GM19043 (cell line): ENCODE results near the gene LHB.
"Not testable (repeated sequence)": the region's sequence is repeated elsewhere in the genome, so short reads cannot be mapped to it uniquely, and the experiment has no call there.

ENCODE experiments used
- ATAC-seq: cut with Tn5 transposase; IDR thresholded peaks from one replicate; pipeline ENCODE4 v1.9.1; 2021; ENCODE audit warnings: low read depth; ENCODE audit not compliant: unreplicated experiment

The LHB gene

GRCh38 chr19:49038557-49039276 is 21.8 kb upstream of the LHB start:
- ATAC-seq: not testable (repeated sequence)

GRCh38 chr19:49038111-49038510 is 21.2 kb upstream of the LHB start:
- not testable (repeated sequence) for ATAC-seq

- ATAC-seq: not testable (repeated sequence)
Observed at GRCh38 chr19:49036815-49037214, 19.9 kb upstream of the LHB start, which contains the start of gene CGB1. Gene CGB1 (minus strand): TSS chr19:49036895. CDS start chr19:49036711, 184 bp downstream.

GRCh38 chr19:49031642-49032301 is 14.9 kb upstream of the LHB start, which contains the start of gene CGB2:
Gene CGB2 (plus strand): TSS chr19:49031890. CDS start chr19:49032096, 206 bp downstream.
- not testable (repeated sequence) for ATAC-seq

GRCh38 chr19:49030323-49030722 is 13.4 kb upstream of the LHB start:
- not testable (repeated sequence) for ATAC-seq

- not testable (repeated sequence) for ATAC-seq
Observed at GRCh38 chr19:49029749-49030148, 12.9 kb upstream of the LHB start.

GRCh38 chr19:49028686-49029085 is 11.8 kb upstream of the LHB start:
- ATAC-seq: not testable (repeated sequence)

GRCh38 chr19:49025599-49025998 is 8.7 kb upstream of the LHB start:
- ATAC-seq: not testable (repeated sequence)

GRCh38 chr19:49025088-49025487 is 8.2 kb upstream of the LHB start:
- not testable (repeated sequence) for ATAC-seq

GRCh38 chr19:49024233-49024632 is 7.3 kb upstream of the LHB start, which contains the start of gene CGB3:
Gene CGB3 (minus strand): TSS chr19:49024333. CDS start chr19:49023971, 362 bp downstream.
- not testable (repeated sequence) for ATAC-seq

GRCh38 chr19:49022116-49022515 is 5.2 kb upstream of the LHB start:
- ATAC-seq: no peak

GRCh38 chr19:49020931-49021895 is 4.3 kb upstream of the LHB start:
- ATAC-seq: no peak

GRCh38 chr19:49020342-49020741 is 3.5 kb upstream of the LHB start:
- ATAC-seq: no peak

- ATAC-seq: no peak
Observed at GRCh38 chr19:49019242-49019932, 2.5 kb upstream of the LHB start.

- ATAC-seq: not testable (repeated sequence)
Observed at GRCh38 chr19:49018388-49019241, 1.7 kb upstream of the LHB start.

- ATAC-seq: no peak
Observed at GRCh38 chr19:49017666-49018351, 918 bp upstream of the LHB start.

GRCh38 chr19:49016067-49016839 is 638 bp downstream of the LHB start:
- ATAC-seq: no peak

GRCh38 chr19:49014870-49015255 is 2.0 kb downstream of the LHB start:
- no peak for ATAC-seq
